ENCODE data around the gene PRKD1.
"Not testable (repeated sequence)": the region's sequence is repeated elsewhere in the genome, so short reads cannot be mapped to it uniquely, and the experiment has no call there.

Gene PRKD1

GRCh38 chr14:29705801-29706200 is 221.8 kb downstream of the PRKD1 start:
- DNase-seq (ENCODE audit: low read depth): peak; percentile 55
- H3K4me3 ChIP-seq (ENCODE audit: low read length): no peak overlapping the region
- TF ChIP-seq CTCF (conservative IDR thresholded peaks at IDR 0.05; ENCODE audit: low read length): no peak

GRCh38 chr14:29689597-29689996 is 238.1 kb downstream of the PRKD1 start:
- not testable (repeated sequence) for H3K4me3 ChIP-seq (ENCODE audit: low read length); DNase-seq (ENCODE audit: low read depth)

GRCh38 chr14:29687866-29688265 is 239.8 kb downstream of the PRKD1 start:
- no peak for TF ChIP-seq CTCF (conservative IDR thresholded peaks at IDR 0.05; ENCODE audit: low read length)
- no peak for DNase-seq (ENCODE audit: low read depth)
- H3K4me3 ChIP-seq (ENCODE audit: low read length): no peak overlapping the region

GRCh38 chr14:29687071-29687765 is 240.4 kb downstream of the PRKD1 start:
- TF ChIP-seq CTCF (conservative IDR thresholded peaks at IDR 0.05; ENCODE audit: low read length): no peak
- H3K4me3 ChIP-seq (ENCODE audit: low read length): no peak overlapping the region
- DNase-seq (ENCODE audit: low read depth): no peak

- H3K4me3 ChIP-seq (ENCODE audit: low read length): no peak overlapping the region
- TF ChIP-seq CTCF (conservative IDR thresholded peaks at IDR 0.05; ENCODE audit: low read length): no peak
- DNase-seq (ENCODE audit: low read depth): no peak
Observed at GRCh38 chr14:29684926-29685325, 242.7 kb downstream of the PRKD1 start.

GRCh38 chr14:29682789-29683188 is 244.9 kb downstream of the PRKD1 start:
- no peak for TF ChIP-seq CTCF (conservative IDR thresholded peaks at IDR 0.05; ENCODE audit: low read length)
- DNase-seq (ENCODE audit: low read depth): no peak
- no peak overlapping the region for H3K4me3 ChIP-seq (ENCODE audit: low read length)

- TF ChIP-seq CTCF (conservative IDR thresholded peaks at IDR 0.05; ENCODE audit: low read length): no peak
- no peak for DNase-seq (ENCODE audit: low read depth)
- H3K4me3 ChIP-seq (ENCODE audit: low read length): no peak overlapping the region
Observed at GRCh38 chr14:29681316-29681715, 246.3 kb downstream of the PRKD1 start.
